GM15510 (cell line): ENCODE data around the gene MRM1.

Experiments used
- POLR2A ChIP-seq: IDR thresholded peaks from 3 replicates; pipeline ENCODE4 v1.6.1; 2011; ENCODE audit warnings: borderline replicate concordance; ENCODE audit not compliant: insufficient read length; ENCODE audit errors: extremely low read depth

MRM1 gene

GRCh38 chr17:36614933-36615332, 13.6 kb downstream of the MRM1 start:
- no peak for TF ChIP-seq POLR2A

- no peak for TF ChIP-seq POLR2A
These were observed 15.0 kb downstream of the MRM1 start for GRCh38 chr17:36616061-36617029.

- no peak for TF ChIP-seq POLR2A
These were observed 16.4 kb downstream of the MRM1 start for GRCh38 chr17:36617773-36618172.

- TF ChIP-seq POLR2A: no peak
These were observed 21.9 kb downstream of the MRM1 start for GRCh38 chr17:36623281-36623680.

- TF ChIP-seq POLR2A: no peak
These were observed 23.8 kb downstream of the MRM1 start for GRCh38 chr17:36625188-36625587.

GRCh38 chr17:36627101-36627500, 25.7 kb downstream of the MRM1 start:
- no peak for TF ChIP-seq POLR2A

GRCh38 chr17:36628576-36628975, 27.2 kb downstream of the MRM1 start:
- no peak for TF ChIP-seq POLR2A

- no peak for TF ChIP-seq POLR2A
These were observed 28.0 kb downstream of the MRM1 start for GRCh38 chr17:36629252-36629847.

- no peak for TF ChIP-seq POLR2A
These were observed 28.7 kb downstream of the MRM1 start for GRCh38 chr17:36629970-36630502.

- TF ChIP-seq POLR2A: no peak
These were observed 29.6 kb downstream of the MRM1 start for GRCh38 chr17:36631022-36631421.

- TF ChIP-seq POLR2A: no peak
These were observed 31.8 kb downstream of the MRM1 start for GRCh38 chr17:36632916-36633771.

GRCh38 chr17:36640346-36640745, 39.0 kb downstream of the MRM1 start:
- no peak for TF ChIP-seq POLR2A

- no peak for TF ChIP-seq POLR2A
These were observed 39.5 kb downstream of the MRM1 start for GRCh38 chr17:36640836-36641235.

- TF ChIP-seq POLR2A: no peak
These were observed 40.0 kb downstream of the MRM1 start for GRCh38 chr17:36641331-36641876.
